Measurements from ENCODE around the gene NUDT21.

- TF ChIP-seq POLR2A (IDR thresholded peaks at IDR 0.05) (peak in 1 of 4 donors; percentile 5), CTCF (IDR thresholded peaks at IDR 0.05) (peak; percentile 73 to 97 (median 94))
These were observed 25.7 kb downstream of the NUDT21 start, which contains the start of gene AMFR for GRCh38 chr16:56425439-56425832.

Measured in upper lobe of left lung (tissue), 4 donors.